ENCODE data around the gene FGB.

DNA sequence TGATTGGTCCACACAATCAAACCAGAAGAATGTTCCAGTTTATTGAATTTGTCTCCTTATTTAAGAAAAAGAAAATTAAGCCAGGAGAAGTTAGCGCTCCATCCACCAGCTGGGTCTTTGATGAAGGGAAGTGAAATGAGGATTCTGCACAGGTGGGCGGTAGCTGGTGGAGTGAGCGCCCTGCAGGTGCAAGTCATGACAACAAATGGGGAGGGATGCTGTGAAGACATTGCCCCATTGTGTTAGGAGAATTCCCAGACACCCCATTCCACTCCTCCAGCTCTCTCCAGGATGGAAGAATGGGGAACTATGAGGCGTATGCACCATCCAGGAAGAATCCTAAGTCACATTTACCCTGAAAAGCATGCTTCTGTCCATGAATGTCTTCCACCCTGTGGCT, 35.5 kb upstream of the FGB start:
- TF ChIP-seq, protein P1, sequence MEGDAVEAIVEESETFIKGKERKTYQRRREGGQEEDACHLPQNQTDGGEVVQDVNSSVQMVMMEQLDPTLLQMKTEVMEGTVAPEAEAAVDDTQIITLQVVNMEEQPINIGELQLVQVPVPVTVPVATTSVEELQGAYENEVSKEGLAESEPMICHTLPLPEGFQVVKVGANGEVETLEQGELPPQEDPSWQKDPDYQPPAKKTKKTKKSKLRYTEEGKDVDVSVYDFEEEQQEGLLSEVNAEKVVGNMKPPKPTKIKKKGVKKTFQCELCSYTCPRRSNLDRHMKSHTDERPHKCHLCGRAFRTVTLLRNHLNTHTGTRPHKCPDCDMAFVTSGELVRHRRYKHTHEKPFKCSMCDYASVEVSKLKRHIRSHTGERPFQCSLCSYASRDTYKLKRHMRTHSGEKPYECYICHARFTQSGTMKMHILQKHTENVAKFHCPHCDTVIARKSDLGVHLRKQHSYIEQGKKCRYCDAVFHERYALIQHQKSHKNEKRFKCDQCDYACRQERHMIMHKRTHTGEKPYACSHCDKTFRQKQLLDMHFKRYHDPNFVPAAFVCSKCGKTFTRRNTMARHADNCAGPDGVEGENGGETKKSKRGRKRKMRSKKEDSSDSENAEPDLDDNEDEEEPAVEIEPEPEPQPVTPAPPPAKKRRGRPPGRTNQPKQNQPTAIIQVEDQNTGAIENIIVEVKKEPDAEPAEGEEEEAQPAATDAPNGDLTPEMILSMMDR (conservative IDR thresholded peaks at IDR 0.05; ENCODE audit: low read depth in 2 of 2) = no peak
- TF ChIP-seq EZH2 (IDR thresholded peaks at IDR 0.05; ENCODE audit: low read depth, unreplicated experiment) (no peak), POLR2AphosphoS5 (IDR thresholded peaks at IDR 0.05; ENCODE audit: low read depth) (no peak), EZH2phosphoT487 (IDR thresholded peaks at IDR 0.05; ENCODE audit: unreplicated experiment) (no peak), JUNB (IDR thresholded peaks at IDR 0.05; ENCODE audit: unreplicated experiment) (no peak), REST (IDR thresholded peaks at IDR 0.05; ENCODE audit: unreplicated experiment) (no peak), ZNF331 (CRISPR knock-in tag; IDR thresholded peaks at IDR 0.05; ENCODE audit: low read depth) (no peak), ZNF114 (CRISPR knock-in tag; IDR thresholded peaks at IDR 0.05) (no peak), CREB1 (CRISPR knock-in tag; IDR thresholded peaks at IDR 0.05; ENCODE audit: low read depth) (no peak), NANOG (IDR thresholded peaks at IDR 0.05; ENCODE audit: borderline replicate concordance) (no peak)
- TF ChIP-seq, protein P2, sequence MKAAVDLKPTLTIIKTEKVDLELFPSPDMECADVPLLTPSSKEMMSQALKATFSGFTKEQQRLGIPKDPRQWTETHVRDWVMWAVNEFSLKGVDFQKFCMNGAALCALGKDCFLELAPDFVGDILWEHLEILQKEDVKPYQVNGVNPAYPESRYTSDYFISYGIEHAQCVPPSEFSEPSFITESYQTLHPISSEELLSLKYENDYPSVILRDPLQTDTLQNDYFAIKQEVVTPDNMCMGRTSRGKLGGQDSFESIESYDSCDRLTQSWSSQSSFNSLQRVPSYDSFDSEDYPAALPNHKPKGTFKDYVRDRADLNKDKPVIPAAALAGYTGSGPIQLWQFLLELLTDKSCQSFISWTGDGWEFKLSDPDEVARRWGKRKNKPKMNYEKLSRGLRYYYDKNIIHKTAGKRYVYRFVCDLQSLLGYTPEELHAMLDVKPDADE (IDR thresholded peaks at IDR 0.05) = no peak

Data from GM23338 (cell line).